ENCODE data around the gene CAPN12. TPM values are rescaled to one million over a fixed set of nuclear protein-coding genes. Genes with fewer than 3 reads are reported as not detected.
"Not testable (repeated sequence)": the region's sequence is repeated elsewhere in the genome, so short reads cannot be mapped to it uniquely, and the experiment has no call there.

Gene CAPN12
- total RNA-seq, 3 donors from 2014 or later = 0.16 to 9.2 (median 4.1) TPM

DNA sequence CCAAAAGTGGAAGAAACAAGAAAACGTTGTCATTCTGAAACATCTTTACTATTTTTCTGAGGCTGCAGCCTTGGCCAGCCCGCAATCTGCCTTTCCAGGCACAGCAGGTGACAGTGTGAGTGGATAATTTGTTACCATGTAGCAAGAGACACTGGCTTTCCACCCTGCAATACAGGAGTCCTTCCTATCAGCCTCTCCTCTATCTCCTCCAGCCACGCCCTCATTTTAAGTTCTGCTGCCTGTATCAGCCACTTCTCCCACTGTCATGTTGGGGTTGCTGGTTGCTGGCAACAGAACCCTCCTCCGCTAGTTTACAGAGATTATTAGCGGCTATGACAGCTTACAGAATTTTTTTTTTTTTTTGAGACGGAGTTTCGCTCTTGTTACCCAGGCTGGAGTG, 36.8 kb upstream of the CAPN12 start:
- no peak overlapping the region for H3K27ac ChIP-seq
- DNase-seq (ENCODE audit: low spot score in 2 of 2) = no peak
- intact Hi-C loops (cut with DNase I; ENCODE audit: low total_unique reads) = no loop called here

DNA sequence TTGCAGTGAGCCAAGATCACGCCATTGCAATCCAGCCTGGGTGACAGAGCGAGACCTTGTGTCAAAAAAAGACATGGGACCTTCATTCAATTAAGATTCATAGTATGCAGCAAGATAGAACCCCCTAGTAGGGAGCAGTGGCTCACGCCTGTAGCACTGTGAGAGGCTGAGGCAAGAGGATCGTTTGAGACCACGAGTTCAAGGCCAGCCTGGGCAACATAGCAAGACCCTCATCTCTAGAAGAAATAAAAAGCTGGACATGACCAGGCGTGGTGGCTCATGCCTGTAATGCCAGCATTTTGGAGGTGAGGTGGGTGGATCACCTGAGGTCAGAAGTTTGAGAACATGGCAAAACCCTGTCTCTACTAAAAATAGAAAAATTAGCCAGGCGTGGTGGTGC, 36.2 kb upstream of the CAPN12 start:
- Histone ChIP-seq H3K4me3 (no peak overlapping the region), H3K36me3 (no peaks in the 10 kb centered on the region), H3K27me3 (no peaks in the 10 kb centered on the region), H3K4me1 (no peaks in the 10 kb centered on the region), H3K9me3 (no peaks in the 10 kb centered on the region), H3K27ac (no peak overlapping the region)
- no peak for DNase-seq (ENCODE audit: low spot score in 2 of 2)
- no peak for TF ChIP-seq POLR2AphosphoS5 (IDR thresholded peaks at IDR 0.05)
- TF ChIP-seq, protein P1, sequence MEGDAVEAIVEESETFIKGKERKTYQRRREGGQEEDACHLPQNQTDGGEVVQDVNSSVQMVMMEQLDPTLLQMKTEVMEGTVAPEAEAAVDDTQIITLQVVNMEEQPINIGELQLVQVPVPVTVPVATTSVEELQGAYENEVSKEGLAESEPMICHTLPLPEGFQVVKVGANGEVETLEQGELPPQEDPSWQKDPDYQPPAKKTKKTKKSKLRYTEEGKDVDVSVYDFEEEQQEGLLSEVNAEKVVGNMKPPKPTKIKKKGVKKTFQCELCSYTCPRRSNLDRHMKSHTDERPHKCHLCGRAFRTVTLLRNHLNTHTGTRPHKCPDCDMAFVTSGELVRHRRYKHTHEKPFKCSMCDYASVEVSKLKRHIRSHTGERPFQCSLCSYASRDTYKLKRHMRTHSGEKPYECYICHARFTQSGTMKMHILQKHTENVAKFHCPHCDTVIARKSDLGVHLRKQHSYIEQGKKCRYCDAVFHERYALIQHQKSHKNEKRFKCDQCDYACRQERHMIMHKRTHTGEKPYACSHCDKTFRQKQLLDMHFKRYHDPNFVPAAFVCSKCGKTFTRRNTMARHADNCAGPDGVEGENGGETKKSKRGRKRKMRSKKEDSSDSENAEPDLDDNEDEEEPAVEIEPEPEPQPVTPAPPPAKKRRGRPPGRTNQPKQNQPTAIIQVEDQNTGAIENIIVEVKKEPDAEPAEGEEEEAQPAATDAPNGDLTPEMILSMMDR (IDR thresholded peaks at IDR 0.05) = no peak
- no peak for TF ChIP-seq POLR2A (IDR thresholded peaks at IDR 0.05)
- intact Hi-C loops (cut with DNase I; ENCODE audit: low total_unique reads) = no loop called here

More for the DNA sequence above, 36.8 kb upstream of the CAPN12 start:
- H3K36me3 ChIP-seq = no peaks in the 10 kb centered on the region
- H3K27me3 ChIP-seq = no peaks in the 10 kb centered on the region
- TF ChIP-seq POLR2AphosphoS5 (IDR thresholded peaks at IDR 0.05) = no peak
- TF ChIP-seq, protein P1 (IDR thresholded peaks at IDR 0.05) = no peak
- no peak for TF ChIP-seq POLR2A (IDR thresholded peaks at IDR 0.05)
- H3K4me1 ChIP-seq = no peaks in the 10 kb centered on the region
- no peaks in the 10 kb centered on the region for H3K9me3 ChIP-seq
- H3K4me3 ChIP-seq = no peak overlapping the region

DNA sequence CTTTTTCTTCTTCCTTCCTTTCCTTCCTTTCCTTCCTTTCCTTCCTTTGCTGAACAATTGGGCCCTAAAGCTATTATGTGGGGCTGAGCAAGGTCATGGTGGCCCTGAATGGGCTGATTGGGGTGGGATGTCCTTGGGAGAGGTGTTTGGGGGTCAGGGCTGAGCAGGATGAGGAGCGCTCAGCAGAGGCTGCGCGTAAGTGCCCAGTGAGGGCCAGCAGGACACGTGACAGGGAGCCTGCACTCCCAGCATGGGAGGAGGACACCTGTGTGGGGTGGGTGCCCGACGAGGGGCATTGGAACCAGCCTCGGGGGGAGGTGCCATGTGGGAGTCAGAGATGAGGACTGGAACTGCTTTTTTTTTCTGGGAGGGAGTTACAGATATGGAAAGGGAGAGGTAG, 34.5 kb upstream of the CAPN12 start:
- H3K4me1 ChIP-seq = no peaks in the 10 kb centered on the region
- H3K27ac ChIP-seq = no peak overlapping the region
- intact Hi-C loops (cut with DNase I; ENCODE audit: low total_unique reads) = no loop called here
- no peaks in the 10 kb centered on the region for H3K36me3 ChIP-seq
- no peak for DNase-seq (ENCODE audit: low spot score in 2 of 2)
- H3K27me3 ChIP-seq = no peaks in the 10 kb centered on the region
- H3K9me3 ChIP-seq = no peaks in the 10 kb centered on the region
- H3K4me3 ChIP-seq = no peak overlapping the region
- TF ChIP-seq POLR2A (IDR thresholded peaks at IDR 0.05) = no peak
- TF ChIP-seq, protein P1 (IDR thresholded peaks at IDR 0.05) = no peak

DNA sequence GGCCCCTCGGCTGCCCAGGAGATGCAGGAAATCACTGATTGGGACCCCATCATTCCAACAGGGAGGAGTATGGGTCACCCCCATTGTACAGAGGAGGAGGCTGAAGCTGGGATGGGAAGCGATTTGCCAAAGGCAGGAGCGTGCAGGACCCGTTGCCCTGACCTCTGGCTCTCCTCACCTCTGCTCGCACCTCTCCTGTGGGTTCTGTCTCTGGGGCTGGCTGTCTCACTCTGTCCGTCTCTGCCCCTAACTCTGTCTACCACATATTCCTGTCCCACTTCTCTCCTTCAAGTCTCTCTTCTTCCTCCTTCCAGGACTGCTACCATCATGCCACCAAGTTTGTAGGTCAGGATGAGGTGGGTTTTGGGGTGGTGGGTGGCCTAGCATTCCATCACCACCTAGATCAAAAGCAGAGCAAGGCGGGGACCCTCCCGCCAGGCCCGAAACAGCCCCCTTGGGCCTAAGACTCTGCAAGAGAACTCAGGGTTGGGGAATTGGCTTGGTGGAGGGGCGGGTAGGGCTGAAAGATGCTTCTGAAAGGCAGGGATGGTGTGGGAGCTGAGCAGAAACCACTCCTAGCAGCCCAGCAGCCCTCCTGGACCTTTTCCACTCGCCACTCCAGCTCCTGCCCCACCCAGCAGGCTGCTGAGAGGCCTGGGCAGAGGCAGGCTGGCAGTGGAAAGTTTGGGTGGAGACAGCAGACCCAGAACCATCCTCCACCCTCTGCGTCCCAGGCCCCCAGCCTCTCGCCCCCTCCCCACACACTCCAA, 30.1 kb upstream of the CAPN12 start:
- Histone ChIP-seq H3K27ac (no peak overlapping the region), H3K27me3 (no peaks in the 10 kb centered on the region), H3K36me3 (no peaks in the 10 kb centered on the region), H3K4me3 (no peak overlapping the region), H3K4me1 (peaks cover 0 to 3% of the 10 kb centered on the region in 2 donors), H3K9me3 (no peaks in the 10 kb centered on the region)
- intact Hi-C loops (cut with DNase I; ENCODE audit: low total_unique reads) = no loop called here
- DNase-seq (ENCODE audit: low spot score in 2 of 2) = no peak
- TF ChIP-seq, protein P1 (IDR thresholded peaks at IDR 0.05) = no peak
- TF ChIP-seq POLR2AphosphoS5 (IDR thresholded peaks at IDR 0.05) (no peak), POLR2A (IDR thresholded peaks at IDR 0.05) (no peak)

DNA sequence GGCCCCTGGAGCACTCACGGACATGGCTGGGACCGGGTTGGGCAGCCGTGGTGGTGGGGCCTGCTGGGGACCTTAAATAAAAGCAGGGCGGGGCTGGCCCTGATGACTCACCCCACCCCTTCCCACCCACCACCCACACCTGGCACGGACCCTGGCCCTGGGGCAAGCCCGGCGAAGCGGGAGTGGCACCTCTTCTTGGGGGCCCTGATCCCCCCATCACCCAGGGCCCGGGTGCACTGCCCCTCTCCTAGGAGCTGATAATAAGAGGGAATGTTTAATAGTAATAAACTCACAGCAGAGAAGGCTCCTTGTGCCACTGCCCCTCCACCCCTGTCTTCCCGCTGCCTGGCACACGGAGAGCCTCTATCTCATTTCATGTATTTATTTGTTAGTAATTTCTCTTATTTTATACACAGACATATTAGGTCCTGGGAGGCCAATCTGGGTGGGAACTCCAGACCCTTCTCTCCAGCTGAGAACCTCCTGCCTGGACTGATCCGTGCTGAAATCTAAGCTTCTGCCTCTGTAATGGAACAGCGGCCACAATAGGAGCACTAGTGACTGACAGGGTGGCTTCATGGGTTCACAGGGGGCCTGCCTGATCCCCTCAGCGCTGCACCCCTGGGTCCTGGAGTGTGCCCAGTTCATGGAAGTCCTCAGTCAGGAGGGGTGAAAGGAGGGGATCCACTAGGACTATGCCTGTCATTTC, 29.3 kb upstream of the CAPN12 start, which contains the start of gene LGALS7:
LGALS7 (minus strand) TSS at position 49 of the 709 bp plus-strand sequence; CDS start at position 24, 25 bp downstream.
- H3K4me1 ChIP-seq = peaks cover 0 to 3% of the 10 kb centered on the region in 2 donors
- H3K27ac ChIP-seq = no peak within 1 kb of the TSS
- DNase-seq (ENCODE audit: low spot score in 2 of 2) = no peak
- H3K36me3 ChIP-seq = no peaks in the 10 kb centered on the region
- H3K27me3 ChIP-seq = no peaks in the 10 kb centered on the region
- TF ChIP-seq POLR2AphosphoS5 (IDR thresholded peaks at IDR 0.05) = no peak
- intact Hi-C loops (cut with DNase I; ENCODE audit: low total_unique reads) = no loop called here
- H3K4me3 ChIP-seq = no peak within 1 kb of the TSS
- no peaks in the 10 kb centered on the region for H3K9me3 ChIP-seq

DNA sequence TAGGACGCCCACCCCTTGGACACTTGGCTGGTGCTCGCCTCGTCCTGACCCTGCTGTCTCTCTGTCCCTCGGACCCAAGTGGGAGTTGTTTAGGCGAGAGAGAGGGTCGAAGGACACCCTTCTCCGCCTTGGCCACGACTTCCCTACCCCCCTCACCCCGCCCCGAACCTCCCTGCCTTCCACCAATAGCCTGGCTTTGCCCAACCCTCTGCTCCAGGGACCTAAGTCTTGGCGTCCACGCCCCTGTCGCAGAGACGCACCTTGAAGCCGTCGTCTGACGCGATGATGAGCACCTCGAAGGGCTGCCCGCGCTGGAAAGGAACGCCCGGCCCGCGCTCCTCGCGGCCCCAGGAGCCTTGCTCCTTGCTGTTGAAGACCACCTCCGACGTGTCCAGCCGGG, 27.3 kb upstream of the CAPN12 start:
- H3K9me3 ChIP-seq; intact Hi-C loops (cut with DNase I; ENCODE audit: low total_unique reads); H3K36me3 ChIP-seq; H3K27ac ChIP-seq; DNase-seq (ENCODE audit: low spot score in 2 of 2); H3K27me3 ChIP-seq; H3K4me3 ChIP-seq; H3K4me1 ChIP-seq: not testable (repeated sequence)

DNA sequence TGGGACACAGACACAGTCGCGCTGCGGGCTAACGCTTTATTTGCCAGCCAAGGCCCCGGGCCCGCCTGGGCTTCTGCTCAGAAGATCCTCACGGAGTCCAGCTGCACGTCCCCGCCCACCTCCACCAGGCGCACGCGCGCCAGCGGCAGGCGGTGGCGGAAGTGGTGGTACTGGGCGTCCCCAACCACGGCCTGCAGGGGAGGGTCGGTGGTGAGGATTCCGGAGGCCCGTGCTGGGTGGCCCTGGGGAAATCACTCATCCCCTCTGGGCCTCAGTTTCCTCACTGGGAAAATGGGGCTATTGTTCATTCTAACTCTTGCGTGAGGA, 26.6 kb upstream of the CAPN12 start:
- H3K27ac ChIP-seq; intact Hi-C loops (cut with DNase I; ENCODE audit: low total_unique reads); H3K4me1 ChIP-seq; H3K4me3 ChIP-seq; H3K27me3 ChIP-seq; H3K9me3 ChIP-seq; H3K36me3 ChIP-seq; DNase-seq (ENCODE audit: low spot score in 2 of 2): not testable (repeated sequence)

DNA sequence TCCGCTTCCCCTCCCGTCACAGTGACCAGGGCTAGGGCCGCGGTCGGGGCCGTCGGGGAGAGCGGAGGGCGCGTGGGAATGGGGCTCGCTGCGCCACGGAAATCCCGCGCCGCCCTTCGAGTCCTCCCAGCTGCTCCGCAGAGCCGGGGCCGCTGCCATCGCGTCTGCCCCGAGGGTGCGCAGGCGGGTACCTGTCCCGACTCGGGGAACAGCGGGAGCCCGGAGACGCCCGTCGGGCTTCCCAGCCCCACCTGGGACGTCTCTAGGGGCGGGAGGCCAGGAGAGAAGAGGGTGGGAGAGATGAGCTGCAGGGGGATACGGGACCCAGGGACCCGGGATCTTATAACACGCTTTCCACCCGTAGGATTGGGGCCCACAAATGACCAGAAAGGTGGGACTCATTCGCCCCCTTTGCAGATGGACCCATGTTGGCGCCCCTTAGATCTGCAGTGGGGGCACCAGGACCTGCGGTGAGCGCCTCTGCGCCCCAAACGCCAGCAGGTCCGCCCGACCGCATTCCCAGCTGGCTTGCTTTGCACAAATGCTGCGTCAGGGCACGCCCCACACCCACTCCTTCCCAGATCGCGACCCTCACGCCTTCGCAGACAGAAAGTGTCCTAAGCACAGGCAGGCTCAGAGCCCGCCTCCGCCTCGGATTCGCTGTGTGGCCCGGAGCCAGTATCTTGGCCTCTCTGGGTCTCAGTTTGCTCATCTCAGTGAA, 26.1 kb upstream of the CAPN12 start:
- DNase-seq (ENCODE audit: low spot score in 2 of 2); intact Hi-C loops (cut with DNase I; ENCODE audit: low total_unique reads): not testable (repeated sequence)
- peak overlapping the region; percentile 11 to 66 (median 46) for H3K4me3 ChIP-seq

More for the DNA sequence above, 26.1 kb upstream of the CAPN12 start:
- peak overlapping the region; percentile 62 to 91 for H3K27ac ChIP-seq
- H3K4me1 ChIP-seq, H3K27me3 ChIP-seq, H3K36me3 ChIP-seq, H3K9me3 ChIP-seq: not testable (repeated sequence)
